Measurements from ENCODE around the gene YDJC. TPM values are rescaled to one million over a fixed set of nuclear protein-coding genes. Genes with fewer than 3 reads are reported as not detected.

YDJC gene
- total and polyA plus RNA-seq, 9 of the 15 experiments (the other 6 are each of a cell fraction or from before 2014, with no cell fraction given) = 13.5 to 871 (median 164) TPM

GRCh38 chr22:21641789-21642583 lies 12.2 kb upstream of the YDJC start, which contains the start of gene SDF2L1 (continued):
- no peak for TF ChIP-seq GABPB1 (CRISPR knock-in tag; IDR thresholded peaks at IDR 0.05)
- TF ChIP-seq LEF1 (IDR thresholded peaks at IDR 0.05) = no peak
- no peak for TF ChIP-seq DPF2 (IDR thresholded peaks at IDR 0.05)
- TF ChIP-seq FOXM1 (IDR thresholded peaks at IDR 0.05; ENCODE audit: low read depth) = no peak
- no peak for TF ChIP-seq FOXM1 (CRISPR knock-in tag; IDR thresholded peaks at IDR 0.05; ENCODE audit: low read depth)
- no peak for TF ChIP-seq RBM25 (IDR thresholded peaks at IDR 0.05; ENCODE audit: low read depth, low read length, severe bottlenecking)
- 0 out of 2 replicates have a peak, but pooled peaks have one; percentile 45 for TF ChIP-seq TCF7L2 (IDR thresholded peaks at IDR 0.05; ENCODE audit: low read depth, low read length)
- no peak for TF ChIP-seq BCOR (IDR thresholded peaks at IDR 0.05)
- no peak for TF ChIP-seq NKRF (IDR thresholded peaks at IDR 0.05; ENCODE audit: borderline replicate concordance)

Data from K562 (cell line).